SKM-1 (cell line): Measurements from ENCODE around the gene C11orf54.
A peak's percentile ranks its signal among the peaks of the same experiment; 100 is the strongest.
"Not testable (repeated sequence)": the region's sequence is repeated elsewhere in the genome, so short reads cannot be mapped to it uniquely, and the experiment has no call there.

Experiments
- DNase-seq: peaks from one replicate; lab custom pipeline; 2025; ENCODE audit not compliant: unreplicated experiment; lab: John Stamatoyannopoulos, UW

The C11orf54 gene

GRCh38 chr11:93734427-93735222 lies 6.8 kb upstream of the C11orf54 start:
- no peak for DNase-seq

- no peak for DNase-seq
Measured at GRCh38 chr11:93735627-93736026, 5.8 kb upstream of the C11orf54 start.

GRCh38 chr11:93736129-93736528 lies 5.3 kb upstream of the C11orf54 start:
- DNase-seq: no peak

GRCh38 chr11:93737904-93738612 lies 3.4 kb upstream of the C11orf54 start:
- DNase-seq: no peak

GRCh38 chr11:93738647-93739081 lies 2.8 kb upstream of the C11orf54 start:
- DNase-seq: no peak

- DNase-seq: no peak
Measured at GRCh38 chr11:93740031-93740729, 1.3 kb upstream of the C11orf54 start.

GRCh38 chr11:93740730-93741093 lies 760 bp upstream of the C11orf54 start:
- peak; percentile 59 for DNase-seq

GRCh38 chr11:93741882-93742226 lies 382 bp downstream of the C11orf54 start:
- DNase-seq: peak; percentile 82

GRCh38 chr11:93743291-93743690 lies 1.8 kb downstream of the C11orf54 start:
- DNase-seq: no peak

GRCh38 chr11:93744669-93745004 lies 3.2 kb downstream of the C11orf54 start:
- DNase-seq: no peak

GRCh38 chr11:93745005-93745755 lies 3.7 kb downstream of the C11orf54 start:
- DNase-seq: not testable (repeated sequence)

GRCh38 chr11:93746101-93746500 lies 4.6 kb downstream of the C11orf54 start:
- no peak for DNase-seq

GRCh38 chr11:93747122-93747521 lies 5.7 kb downstream of the C11orf54 start:
- no peak for DNase-seq

- DNase-seq: no peak
Measured at GRCh38 chr11:93751001-93751400, 9.5 kb downstream of the C11orf54 start.

GRCh38 chr11:93753241-93753640 lies 11.8 kb downstream of the C11orf54 start:
- no peak for DNase-seq

GRCh38 chr11:93756748-93757147 lies 15.3 kb downstream of the C11orf54 start:
- DNase-seq: no peak

- no peak for DNase-seq
Measured at GRCh38 chr11:93757301-93757700, 15.8 kb downstream of the C11orf54 start.

GRCh38 chr11:93757924-93758865 lies 16.7 kb downstream of the C11orf54 start:
- DNase-seq: no peak

- DNase-seq: not testable (repeated sequence)
Measured at GRCh38 chr11:93759123-93759522, 17.7 kb downstream of the C11orf54 start.

- DNase-seq: no peak
Measured at GRCh38 chr11:93761910-93762309, 20.4 kb downstream of the C11orf54 start.
